Peyer's patch (tissue), 4 donors: ENCODE measurements around the gene PPP6R1.

Experiments
- CTCF ChIP-seq, 6 experiments: fragments of 450-650 bp in 4 of 6; fragments of 200-600 bp in 2 of 6; sonication (generic) in 1 of 6; IDR thresholded peaks; one replicate each; pipeline ENCODE4 v1.5.1; 2017 to 2019; ENCODE audit warnings: antibody characterized with exemption in 6 of 6, mild to moderate bottlenecking in 3 of 6, moderate library complexity in 1 of 6
- POLR2A ChIP-seq, 2 donors: fragments of 450-650 bp; IDR thresholded peaks; one replicate each; pipeline ENCODE4 v1.5.1; 2017; ENCODE audit warnings: antibody characterized with exemption in 2 of 2, mild to moderate bottlenecking in 2 of 2, moderate library complexity in 2 of 2

GRCh38 chr19:55266840-55267239 lies 8.0 kb upstream of the PPP6R1 start:
- TF ChIP-seq POLR2A (IDR thresholded peaks at IDR 0.05) (no peak), CTCF (IDR thresholded peaks at IDR 0.05) (no peak)
